ENCODE measurements around the gene MAN1C1. TPM values are rescaled to one million over a fixed set of nuclear protein-coding genes. Genes with fewer than 3 reads are reported as not detected.
A peak's percentile ranks its signal among the peaks of the same experiment; 100 is the strongest.

Gene MAN1C1
- total and polyA plus RNA-seq, 9 of the 15 experiments (the other 6 are each of a cell fraction or from before 2014, with no cell fraction given) = 0.04 to 0.44 (median 0.10) TPM; not detected in 3

DNA sequence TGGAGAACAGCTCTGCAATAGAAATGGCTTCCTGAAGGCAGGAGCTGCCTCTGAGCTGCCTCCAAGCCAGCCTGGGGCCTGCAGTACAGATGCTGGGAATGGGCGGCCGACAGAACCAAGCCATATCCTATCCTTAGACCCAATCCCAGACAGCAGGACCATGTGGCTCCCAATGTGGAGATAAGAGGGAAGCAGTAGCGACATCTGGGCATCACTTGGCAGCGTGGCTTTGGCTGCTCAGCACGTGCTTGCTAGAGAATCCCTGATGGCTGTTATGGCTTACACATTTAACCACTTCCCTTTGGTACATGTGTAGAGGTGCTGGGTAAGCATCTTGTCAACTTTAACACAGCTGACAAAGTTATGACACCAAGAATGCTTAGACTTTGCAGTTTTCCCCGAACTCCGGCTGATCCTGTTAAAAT is 87.7 kb downstream of the MAN1C1 start:
- POLR2A ChIA-PET = interaction anchor here (0.6 to 1.0 kb wide), 4 partner anchors 9 to 717 kb away, joined by 3 read pairs; no protein-coding TSS in a partner anchor
- Histone ChIP-seq H3K27ac (ENCODE audit: extremely low read depth, low read depth, low read length) (no peak overlapping the region), H3K27me3 (ENCODE audit: control insufficient read depth in 2 of 2, insufficient read depth in 2 of 2, low read length in 2 of 2) (peaks cover 47 to 63% of the 10 kb centered on the region in 2 experiments), H3K4me1 (replicated peaks in 1 of 2; ENCODE audit: control insufficient read depth in 2 of 2, insufficient read depth in 2 of 2, low read length in 2 of 2) (peaks cover 8 to 12% of the 10 kb centered on the region in 2 experiments; a peak in 4 of 5 replicates), H2AFZ (ENCODE audit: low read depth, low read length) (no peak overlapping the region), H3K9me1 (ENCODE audit: control insufficient read depth, insufficient read depth, low read length) (no peaks in the 10 kb centered on the region), H4K20me1 (replicated peaks; ENCODE audit: control insufficient read depth, insufficient read depth, low read length) (no peaks in the 10 kb centered on the region), H3K36me3 (ENCODE audit: control insufficient read depth, insufficient read depth, low read length) (no peaks in the 10 kb centered on the region), H3K9me3 (replicated peaks; ENCODE audit: control insufficient read depth, insufficient read depth, low read depth, low read length) (no peaks in the 10 kb centered on the region), H3K9ac (ENCODE audit: insufficient read depth in 1 of 2, low read depth in 2 of 2, low read length in 2 of 2) (no peak overlapping the region), H3K4me3 (no peak overlapping the region), H3K79me2 (ENCODE audit: control insufficient read depth, insufficient read depth, low read length) (no peaks in the 10 kb centered on the region), H3K4me2 (ENCODE audit: insufficient read depth, low read length) (no peak overlapping the region)
- in situ Hi-C loops (cut with MboI) (no loop called here), intact Hi-C loops (cut with micrococcal nuclease) (no loop called here)
- WGBS (ENCODE audit: insufficient coverage, low coverage, missing lambda C conversion rate) = 10% methylated on average over 7 of the region's 7 CpGs
- BruUV-seq (replicated peaks) = no TSS peak
- DNase-seq (ENCODE audit: extremely low read depth in 1 of 4, low spot score in 3 of 4) = no peak
- CTCF ChIA-PET (ENCODE audit: low intra/inter-chr PET ratio) = no interaction called here
- no peak for ATAC-seq
- no peak for FAIRE-seq
- 0 out of 2 replicates have a peak, but pooled peaks have one; percentile 34 for TF ChIP-seq L3MBTL2 (IDR thresholded peaks at IDR 0.05)
- TF ChIP-seq, protein P1, sequence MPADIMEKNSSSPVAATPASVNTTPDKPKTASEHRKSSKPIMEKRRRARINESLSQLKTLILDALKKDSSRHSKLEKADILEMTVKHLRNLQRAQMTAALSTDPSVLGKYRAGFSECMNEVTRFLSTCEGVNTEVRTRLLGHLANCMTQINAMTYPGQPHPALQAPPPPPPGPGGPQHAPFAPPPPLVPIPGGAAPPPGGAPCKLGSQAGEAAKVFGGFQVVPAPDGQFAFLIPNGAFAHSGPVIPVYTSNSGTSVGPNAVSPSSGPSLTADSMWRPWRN (IDR thresholded peaks at IDR 0.05; ENCODE audit: low read depth) = no peak
- TF ChIP-seq PCBP2 (IDR thresholded peaks at IDR 0.05; ENCODE audit: low read depth, low read length, poor library complexity, severe bottlenecking) = no peak
- TF ChIP-seq MGA (IDR thresholded peaks at IDR 0.05) = peak; percentile 53; the same call in 1 of the 2 replicates
- TF ChIP-seq RBM14 (IDR thresholded peaks at IDR 0.05; ENCODE audit: borderline replicate concordance, insufficient read depth, low read depth, low read length) = no peak
- no peak for TF ChIP-seq XRCC3 (IDR thresholded peaks at IDR 0.05)
- TF ChIP-seq MAX (CRISPR knock-in tag; IDR thresholded peaks at IDR 0.05) = peak; percentile 79
- TF ChIP-seq TEAD1 (CRISPR knock-in tag; IDR thresholded peaks at IDR 0.05) = no peak
- no peak for TF ChIP-seq POU5F1 (IDR thresholded peaks at IDR 0.05; ENCODE audit: borderline replicate concordance, low read depth, low read length, partially characterized antibody)
- no peak for TF ChIP-seq TRIM28 (IDR thresholded peaks at IDR 0.05)
- TF ChIP-seq BHLHE40 (IDR thresholded peaks at IDR 0.05; ENCODE audit: low read length) = peak; percentile 72
